H9 (cell line): ENCODE data around the gene UBLCP1. TPM values are rescaled to one million over a fixed set of nuclear protein-coding genes. Genes with fewer than 3 reads are reported as not detected.
"Not testable (repeated sequence)": the region's sequence is repeated elsewhere in the genome, so short reads cannot be mapped to it uniquely, and the experiment has no call there.

Source experiments
- DNase-seq: peaks from one replicate; pipeline ENCODE4 v3.0.0-alpha.2; 2017
- H2AFZ ChIP-seq: one replicate; pipeline ENCODE4 v1.6.1; 2013; ENCODE audit warnings: mild to moderate bottlenecking, low read length, control low read depth, moderate library complexity
- H2AK5ac ChIP-seq: 2 replicates; pipeline ENCODE4 v1.6.1; 2013; ENCODE audit warnings: low read length, control low read depth, mixed read lengths; ENCODE audit not compliant: insufficient read length
- H2BK120ac ChIP-seq: one replicate; pipeline ENCODE4 v1.6.1; 2013; ENCODE audit warnings: low read depth, mild to moderate bottlenecking, low read length, control low read depth, inconsistent platforms; ENCODE audit not compliant: poor library complexity, severe bottlenecking
- H2BK12ac ChIP-seq: 2 replicates; pipeline ENCODE4 v1.6.1; 2013; ENCODE audit warnings: low read length, control low read depth, mixed read lengths, low read depth; ENCODE audit not compliant: insufficient read length
- H2BK15ac ChIP-seq: 2 replicates; pipeline ENCODE4 v1.6.1; 2013; ENCODE audit warnings: low read depth, low read length, control low read depth
- H2BK20ac ChIP-seq: one replicate; pipeline ENCODE4 v1.6.1; 2013; ENCODE audit warnings: low read depth, mild to moderate bottlenecking, low read length, control low read depth, inconsistent platforms; ENCODE audit not compliant: poor library complexity, severe bottlenecking
- H2BK5ac ChIP-seq: 2 replicates; pipeline ENCODE4 v1.6.1; 2013; ENCODE audit warnings: low read length, control low read depth, mixed read lengths; ENCODE audit not compliant: insufficient read length
- H3K14ac ChIP-seq: 2 replicates; pipeline ENCODE4 v1.6.1; 2013; ENCODE audit warnings: low read length, control low read depth; ENCODE audit not compliant: insufficient read depth
- H3K18ac ChIP-seq: 2 replicates; pipeline ENCODE4 v1.6.1; 2013; ENCODE audit warnings: low read depth, mild to moderate bottlenecking, mixed read lengths, low read length, control low read depth; ENCODE audit not compliant: insufficient read length
- H3K23ac ChIP-seq: 2 replicates; pipeline ENCODE4 v1.6.1; 2013; ENCODE audit warnings: low read length, control low read depth, mixed read lengths, low read depth; ENCODE audit not compliant: insufficient read length
- H3K23me2 ChIP-seq: 2 replicates; pipeline ENCODE4 v1.6.1; 2013; ENCODE audit warnings: low read depth, mild to moderate bottlenecking, mixed read lengths, low read length, control low read depth; ENCODE audit not compliant: insufficient read length, poor library complexity, severe bottlenecking
- H3K27ac ChIP-seq: 2 replicates; pipeline ENCODE4 v1.5.1; 2013; ENCODE audit warnings: low read length, control low read depth, mixed read lengths, low read depth; ENCODE audit not compliant: insufficient read length
- H3K27me3 ChIP-seq: 2 replicates; pipeline ENCODE4 v1.6.1; 2013; ENCODE audit warnings: low read length, control low read depth, inconsistent platforms; ENCODE audit not compliant: insufficient read depth
- H3K4ac ChIP-seq: 2 replicates; pipeline ENCODE4 v1.6.1; 2013; ENCODE audit warnings: low read depth, mild to moderate bottlenecking, control low read depth, inconsistent platforms, low read length, moderate library complexity
- H3K4me1 ChIP-seq: 2 replicates; pipeline ENCODE4 v1.6.1; 2013; ENCODE audit warnings: low read length, control low read depth, inconsistent platforms; ENCODE audit not compliant: insufficient read depth
- H3K4me2 ChIP-seq: 2 replicates; pipeline ENCODE4 v1.6.1; 2013; ENCODE audit warnings: low read length, control low read depth, mixed read lengths; ENCODE audit not compliant: insufficient read length, insufficient read depth
- H3K56ac ChIP-seq: 2 replicates; pipeline ENCODE4 v1.6.1; 2013; ENCODE audit warnings: low read depth, mild to moderate bottlenecking, mixed read lengths, low read length, control low read depth; ENCODE audit not compliant: insufficient read length
- H3K79me1 ChIP-seq: 2 replicates; pipeline ENCODE4 v1.6.1; 2013; ENCODE audit warnings: low read depth, mild to moderate bottlenecking, moderate library complexity, low read length, control low read depth, inconsistent platforms; ENCODE audit not compliant: insufficient read depth, poor library complexity, severe bottlenecking
- H3K79me2 ChIP-seq: 2 replicates; pipeline ENCODE4 v1.6.1; 2013; ENCODE audit warnings: low read length, control low read depth, inconsistent platforms; ENCODE audit not compliant: insufficient read depth
- H3K9ac ChIP-seq: 2 replicates; pipeline ENCODE4 v1.6.1; 2013; ENCODE audit warnings: low read length, control low read depth, mixed read lengths; ENCODE audit not compliant: insufficient read length; ENCODE audit errors: extremely low read depth
- H3K9me3 ChIP-seq: one replicate; pipeline ENCODE4 v1.6.1; 2013; ENCODE audit warnings: low read depth, low read length, inconsistent platforms; ENCODE audit not compliant: control insufficient read depth
- H3T11ph ChIP-seq: one replicate; pipeline ENCODE4 v1.6.1; 2013; ENCODE audit warnings: mild to moderate bottlenecking, low read length, control low read depth, inconsistent platforms
- H4K20me1 ChIP-seq: one replicate; pipeline ENCODE4 v1.6.1; 2013; ENCODE audit not compliant: control insufficient read depth, insufficient read length, insufficient read depth
- H4K5ac ChIP-seq: 2 replicates; pipeline ENCODE4 v1.6.1; 2013; ENCODE audit warnings: low read depth, mild to moderate bottlenecking, mixed read lengths, low read length, control low read depth; ENCODE audit not compliant: insufficient read length
- H4K8ac ChIP-seq: replicated peaks from 2 replicates; pipeline ENCODE4 v1.6.1; 2013; ENCODE audit warnings: low read length, control low read depth, mixed read lengths, low read depth; ENCODE audit not compliant: insufficient read length
- H4K91ac ChIP-seq: 2 replicates; pipeline ENCODE4 v1.6.1; 2013; ENCODE audit warnings: low read depth, mild to moderate bottlenecking, moderate library complexity, mixed read lengths, low read length, control low read depth; ENCODE audit not compliant: insufficient read length
- H3K27ac Mint-ChIP-seq, 3 experiments: 2 replicates in 2 of 3; 3 replicates in 1 of 3; pipeline ENCODE4 v1.8.0; 2020 to 2021; ENCODE audit warnings: mixed read lengths in 3 of 3, mild to moderate bottlenecking in 1 of 3, moderate library complexity in 1 of 3
- H3K27me3 Mint-ChIP-seq: 2 replicates; pipeline ENCODE4 v1.8.0; 2021; ENCODE audit warnings: low read depth, mild to moderate bottlenecking, moderate library complexity, mixed read lengths
- H3K36me3 Mint-ChIP-seq, 3 experiments: 2 replicates in 2 of 3; 3 replicates in 1 of 3; pipeline ENCODE4 v1.8.0; 2020 to 2021; ENCODE audit warnings: low read depth in 3 of 3, mixed read lengths in 3 of 3; ENCODE audit not compliant: insufficient read depth in 1 of 3
- H3K4me1 Mint-ChIP-seq, 2 experiments: 2 replicates each; pipeline ENCODE4 v1.8.0; 2020; ENCODE audit warnings: mixed read lengths in 2 of 2
- H3K4me3 Mint-ChIP-seq, 2 experiments: 2 replicates in 1 of 2; 3 replicates in 1 of 2; pipeline ENCODE4 v1.8.0; 2020 to 2021; ENCODE audit warnings: mild to moderate bottlenecking in 2 of 2, mixed read lengths in 2 of 2, moderate library complexity in 1 of 2
- H3K9me3 Mint-ChIP-seq, 2 experiments: 2 replicates in 1 of 2; 3 replicates in 1 of 2; pipeline ENCODE4 v1.8.0; 2020; ENCODE audit warnings: mild to moderate bottlenecking in 2 of 2, mixed read lengths in 2 of 2, moderate library complexity in 1 of 2
- CTCF ChIP-seq: fragments of 200-600 bp; sonication (generic); conservative IDR thresholded peaks from 3 replicates; pipeline ENCODE4 v1.8.0; 2021; ENCODE audit warnings: antibody characterized with exemption, mild to moderate bottlenecking
- WGBS: extraction: QIAGEN DNeasy Blood & Tissue Kit; methylation state at CpG from one replicate; pipeline ENCODE4 v1.1.7; 2013; ENCODE audit warnings: missing lambda C conversion rate, low lambda C conversion rate, mixed read lengths; ENCODE audit not compliant: insufficient read length; ENCODE audit errors: extremely low coverage; 5-methylcytosine and 5-hydroxymethylcytosine counted together
- total RNA-seq: library from RNA; stranded (reverse); gene quantifications from 2 replicates; pipeline ENCODE4 v1.2.1, GENCODE V29; 2021

Gene UBLCP1
- total RNA-seq, 1 experiment from 2014 or later: 37.9 TPM

GRCh38 chr5:159301466-159301865 lies 38.4 kb downstream of the UBLCP1 start:
- H3K36me3 Mint-ChIP-seq: peaks cover 3 to 36% (median 18%) of the 10 kb centered on the region in 3 experiments
- H3K79me1 ChIP-seq: no peaks in the 10 kb centered on the region
- no peak overlapping the region for H3K27ac ChIP-seq
- no peak overlapping the region for H3K56ac ChIP-seq
- H3K79me2 ChIP-seq: no peaks in the 10 kb centered on the region
- no peak overlapping the region for H2BK12ac ChIP-seq
- H3K4me2 ChIP-seq: no peak overlapping the region
- H4K8ac ChIP-seq: no peak overlapping the region
- no peak overlapping the region for H3T11ph ChIP-seq
- H3K4me1 ChIP-seq: no peaks in the 10 kb centered on the region
- H3K18ac ChIP-seq: no peak overlapping the region
- peaks cover 2% of the 10 kb centered on the region for H3K27me3 Mint-ChIP-seq
- no peak overlapping the region for H3K23ac ChIP-seq
- no peaks in the 10 kb centered on the region for H3K23me2 ChIP-seq
- no peak overlapping the region for H3K4me3 Mint-ChIP-seq
- H2AK5ac ChIP-seq: no peak overlapping the region
- WGBS: no CpG with 5 or more reads among the region's 3 CpGs
- H4K5ac ChIP-seq: no peak overlapping the region
- H3K4me1 Mint-ChIP-seq: peaks cover 0 to 5% of the 10 kb centered on the region in 2 experiments; a peak in 1 of 4 replicates
- H2AFZ ChIP-seq: no peak overlapping the region
- no peak for TF ChIP-seq CTCF
- H2BK5ac ChIP-seq: no peak overlapping the region
- no peak overlapping the region for H2BK120ac ChIP-seq
- peaks cover 5% of the 10 kb centered on the region for H3K9me3 ChIP-seq
- H2BK15ac ChIP-seq: no peak overlapping the region
- no peaks in the 10 kb centered on the region for H3K27me3 ChIP-seq
- H3K14ac ChIP-seq: no peak overlapping the region
- H3K9ac ChIP-seq: no peak overlapping the region
- H2BK20ac ChIP-seq: no peak overlapping the region
- peaks cover 44 to 52% of the 10 kb centered on the region in 2 experiments for H3K9me3 Mint-ChIP-seq
- no peak for DNase-seq
- no peak overlapping the region for H3K27ac Mint-ChIP-seq
- no peaks in the 10 kb centered on the region for H4K20me1 ChIP-seq
- no peak overlapping the region for H4K91ac ChIP-seq
- H3K4ac ChIP-seq: no peak overlapping the region

GRCh38 chr5:159301929-159302860 lies 39.1 kb downstream of the UBLCP1 start:
- not testable (repeated sequence) for H3K23ac ChIP-seq, H2BK15ac ChIP-seq, H3K14ac ChIP-seq, H3K18ac ChIP-seq, H3K23me2 ChIP-seq, H2BK5ac ChIP-seq, H3K27ac Mint-ChIP-seq, H3K79me2 ChIP-seq, H3K27ac ChIP-seq, H4K5ac ChIP-seq, H3K4me1 Mint-ChIP-seq, H4K20me1 ChIP-seq, H3K4ac ChIP-seq, H3K56ac ChIP-seq, H3K27me3 ChIP-seq, H3K27me3 Mint-ChIP-seq, H2BK20ac ChIP-seq, H3K4me2 ChIP-seq, DNase-seq, H3K4me1 ChIP-seq, H3K4me3 Mint-ChIP-seq, H3K79me1 ChIP-seq, H3K9me3 ChIP-seq, H3K9ac ChIP-seq, H2AFZ ChIP-seq, H4K91ac ChIP-seq, H4K8ac ChIP-seq, H2BK120ac ChIP-seq, H2BK12ac ChIP-seq, H2AK5ac ChIP-seq, H3T11ph ChIP-seq
- H3K36me3 Mint-ChIP-seq: peaks cover 3 to 33% (median 17%) of the 10 kb centered on the region in 3 experiments; a peak in 6 of 7 replicates
- H3K9me3 Mint-ChIP-seq: peaks cover 39 to 44% of the 10 kb centered on the region in 2 experiments
- WGBS: no CpG with 5 or more reads among the region's 13 CpGs
